ENCODE data around the gene PNMA3. TPM values are rescaled to one million over a fixed set of nuclear protein-coding genes. Genes with fewer than 3 reads are reported as not detected.
A peak's percentile ranks its signal among the peaks of the same experiment; 100 is the strongest.

Gene PNMA3
- total and polyA plus RNA-seq, 2 experiments from 2014 or later: not detected

DNA sequence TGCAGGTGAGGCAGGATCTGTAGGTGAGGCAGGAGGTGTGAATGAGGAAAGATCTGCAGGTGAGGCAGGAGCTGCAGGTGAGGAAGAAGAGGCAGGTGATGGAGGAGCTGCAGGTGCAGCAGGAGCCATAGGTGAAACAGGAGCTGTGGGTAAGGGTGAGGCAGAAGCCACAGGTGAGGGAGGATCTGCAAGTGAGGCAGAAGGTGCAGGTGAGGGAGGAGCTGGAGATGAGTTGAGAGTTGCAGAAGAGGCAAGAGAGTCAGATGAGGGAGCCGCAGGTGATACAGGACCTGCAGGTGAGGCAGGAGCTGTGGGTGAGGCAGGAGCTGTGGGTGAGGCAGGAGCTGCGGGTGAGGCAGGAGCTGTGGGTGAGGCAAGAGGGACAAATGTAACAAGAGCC lies 27.1 kb upstream of the PNMA3 start:
- no peaks in the 10 kb centered on the region for H4K20me1 ChIP-seq (ENCODE audit: insufficient read depth)
- no peak overlapping the region for H3K4me2 ChIP-seq (ENCODE audit: unreplicated experiment)
- no peaks in the 10 kb centered on the region for H3K79me2 ChIP-seq (ENCODE audit: insufficient read depth)
- H3K9ac ChIP-seq: no peak overlapping the region
- H3F3A ChIP-seq (ENCODE audit: insufficient read depth): no peaks in the 10 kb centered on the region
- in situ Hi-C loops (cut with MboI): loop anchor here (25.0 kb wide), 1 partner anchor 408 kb away; the partner anchor contains the start of gene TREX2
- no peak overlapping the region for H3K27ac ChIP-seq
- no peaks in the 10 kb centered on the region for H3K9me3 ChIP-seq (ENCODE audit: low read depth)
- H3K4me3 ChIP-seq: no peak overlapping the region
- no peaks in the 10 kb centered on the region for H3K9me2 ChIP-seq (ENCODE audit: insufficient read depth)
- H3K27me3 ChIP-seq (replicated peaks; ENCODE audit: insufficient read depth): no peaks in the 10 kb centered on the region
- 46 to 100% methylated on average over 1 to 2 of the region's 2 CpGs for WGBS, 2 experiments (ENCODE audit: low coverage in 1 of 2, low lambda C conversion rate in 2 of 2, missing lambda C conversion rate in 2 of 2)
- no peaks in the 10 kb centered on the region for H3K36me3 ChIP-seq (ENCODE audit: low read depth)
- TF ChIP-seq EZH2 (IDR thresholded peaks at IDR 0.05; ENCODE audit: insufficient read depth, poor library complexity, severe bottlenecking) (no peak), EZH2phosphoT487 (IDR thresholded peaks at IDR 0.05; ENCODE audit: insufficient read depth, low read depth) (no peak)
- H2AFZ ChIP-seq: no peak overlapping the region
- no peaks in the 10 kb centered on the region for H3K4me1 ChIP-seq (ENCODE audit: insufficient read depth)
- no peak for DNase-seq

- Histone ChIP-seq H4K20me1 (ENCODE audit: insufficient read depth) (no peaks in the 10 kb centered on the region), H2AFZ (no peak overlapping the region), H3F3A (ENCODE audit: insufficient read depth) (no peaks in the 10 kb centered on the region), H3K27me3 (replicated peaks; ENCODE audit: insufficient read depth) (no peaks in the 10 kb centered on the region), H3K9me2 (ENCODE audit: insufficient read depth) (no peaks in the 10 kb centered on the region), H3K36me3 (ENCODE audit: low read depth) (no peaks in the 10 kb centered on the region), H3K9me3 (ENCODE audit: low read depth) (no peaks in the 10 kb centered on the region), H3K79me2 (ENCODE audit: insufficient read depth) (no peaks in the 10 kb centered on the region), H3K9ac (no peak overlapping the region), H3K27ac (no peak overlapping the region), H3K4me1 (ENCODE audit: insufficient read depth) (no peaks in the 10 kb centered on the region), H3K4me2 (ENCODE audit: unreplicated experiment) (no peak overlapping the region), H3K4me3 (no peak overlapping the region)
- TF ChIP-seq EZH2 (IDR thresholded peaks at IDR 0.05; ENCODE audit: insufficient read depth, poor library complexity, severe bottlenecking): no peak
- in situ Hi-C loops (cut with MboI): loop anchor here (25.0 kb wide), 1 partner anchor 407 kb away; the partner anchor contains the start of gene TREX2
- WGBS, 2 experiments (ENCODE audit: low coverage in 1 of 2, low lambda C conversion rate in 2 of 2, missing lambda C conversion rate in 2 of 2): 74 to 97% methylated on average over 5 to 7 of the region's 11 CpGs
- peak; percentile 18 for DNase-seq
Measured at GRCh38 chrX:153029875-153030274, 26.4 kb upstream of the PNMA3 start.

GRCh38 chrX:153030801-153031200 lies 25.5 kb upstream of the PNMA3 start:
- H3K79me2 ChIP-seq (ENCODE audit: insufficient read depth): no peaks in the 10 kb centered on the region
- H3F3A ChIP-seq (ENCODE audit: insufficient read depth): no peaks in the 10 kb centered on the region
- H3K27ac ChIP-seq: no peak overlapping the region
- no peaks in the 10 kb centered on the region for H3K27me3 ChIP-seq (replicated peaks; ENCODE audit: insufficient read depth)
- H3K9ac ChIP-seq: no peak overlapping the region
- H4K20me1 ChIP-seq (ENCODE audit: insufficient read depth): no peaks in the 10 kb centered on the region
- H3K36me3 ChIP-seq (ENCODE audit: low read depth): no peaks in the 10 kb centered on the region
- no peak overlapping the region for H3K4me3 ChIP-seq
- 67 to 81% methylated on average over 6 to 12 of the region's 12 CpGs for WGBS, 2 experiments (ENCODE audit: low coverage in 1 of 2, low lambda C conversion rate in 2 of 2, missing lambda C conversion rate in 2 of 2)
- TF ChIP-seq EZH2phosphoT487 (IDR thresholded peaks at IDR 0.05; ENCODE audit: insufficient read depth, low read depth): no peak
- no peak for TF ChIP-seq EZH2 (IDR thresholded peaks at IDR 0.05; ENCODE audit: insufficient read depth, poor library complexity, severe bottlenecking)
- in situ Hi-C loops (cut with MboI): loop anchor here (25.0 kb wide), 1 partner anchor 406 kb away; the partner anchor contains the start of gene TREX2
- H3K4me1 ChIP-seq (ENCODE audit: insufficient read depth): no peaks in the 10 kb centered on the region
- no peak for DNase-seq
- H3K9me3 ChIP-seq (ENCODE audit: low read depth): no peaks in the 10 kb centered on the region
- no peak overlapping the region for H3K4me2 ChIP-seq (ENCODE audit: unreplicated experiment)
- H3K9me2 ChIP-seq (ENCODE audit: insufficient read depth): no peaks in the 10 kb centered on the region
- H2AFZ ChIP-seq: no peak overlapping the region

DNA sequence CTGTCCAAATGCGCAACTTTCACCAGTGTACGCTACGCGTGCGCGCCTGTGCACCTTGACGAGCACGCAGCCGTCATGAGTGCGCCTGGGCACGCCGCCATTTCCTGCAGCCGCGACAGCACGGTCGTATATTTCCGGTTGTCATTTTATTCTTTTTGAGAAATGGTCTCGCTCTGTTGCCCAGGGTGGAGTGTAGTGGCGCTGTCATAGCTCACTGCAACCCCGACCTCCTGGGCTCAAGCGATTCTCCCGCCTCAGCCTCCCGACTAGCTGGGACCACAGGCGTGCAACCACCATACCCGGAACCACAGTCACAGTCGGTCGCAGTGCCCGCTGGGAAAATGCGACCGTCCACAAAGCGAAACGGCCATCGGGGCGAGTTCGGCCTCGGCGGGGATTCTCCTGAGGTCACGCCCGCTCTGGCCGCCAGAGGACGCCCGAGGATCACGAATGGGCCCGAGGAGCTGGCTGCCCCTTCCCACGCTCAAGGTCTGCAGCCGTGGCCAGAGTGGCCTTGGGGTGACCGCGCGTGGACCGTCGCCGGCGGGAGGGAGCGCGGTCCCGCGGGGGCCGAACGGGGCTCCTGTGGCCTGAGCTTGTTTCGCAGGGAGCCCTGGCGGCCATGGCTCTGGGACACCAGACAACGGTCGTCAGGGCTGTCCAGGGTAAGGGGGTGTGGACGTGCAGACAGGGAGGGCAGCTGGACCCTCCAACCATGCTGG lies 23.7 kb upstream of the PNMA3 start:
- H3K9me3 ChIP-seq (ENCODE audit: low read depth): no peaks in the 10 kb centered on the region
- H3K27me3 ChIP-seq (replicated peaks; ENCODE audit: insufficient read depth): no peaks in the 10 kb centered on the region
- 7 to 29% methylated on average over 21 to 25 of the region's 64 CpGs for WGBS, 2 experiments (ENCODE audit: low coverage in 1 of 2, low lambda C conversion rate in 2 of 2, missing lambda C conversion rate in 2 of 2)
- TF ChIP-seq EZH2phosphoT487 (IDR thresholded peaks at IDR 0.05; ENCODE audit: insufficient read depth, low read depth) (no peak), EZH2 (IDR thresholded peaks at IDR 0.05; ENCODE audit: insufficient read depth, poor library complexity, severe bottlenecking) (no peak)
- H3K9ac ChIP-seq: peak overlapping the region; percentile 70
- H3K9me2 ChIP-seq (ENCODE audit: insufficient read depth): no peaks in the 10 kb centered on the region
- no peaks in the 10 kb centered on the region for H4K20me1 ChIP-seq (ENCODE audit: insufficient read depth)
- in situ Hi-C loops (cut with MboI): loop anchor here (25.0 kb wide), 1 partner anchor 405 kb away; the partner anchor contains the start of gene TREX2
- peak; percentile 74 for DNase-seq
- no peaks in the 10 kb centered on the region for H3F3A ChIP-seq (ENCODE audit: insufficient read depth)
- no peaks in the 10 kb centered on the region for H3K36me3 ChIP-seq (ENCODE audit: low read depth)
- no peak overlapping the region for H3K27ac ChIP-seq
- no peaks in the 10 kb centered on the region for H3K79me2 ChIP-seq (ENCODE audit: insufficient read depth)
- no peaks in the 10 kb centered on the region for H3K4me1 ChIP-seq (ENCODE audit: insufficient read depth)
- H3K4me2 ChIP-seq (ENCODE audit: unreplicated experiment): peak overlapping the region; percentile 68
- peak overlapping the region; percentile 82 for H2AFZ ChIP-seq
- H3K4me3 ChIP-seq: peak overlapping the region; percentile 70

Data from GM23248 (cell line).